ENCODE measurements around the gene DBN1. TPM values are rescaled to one million over a fixed set of nuclear protein-coding genes. Genes with fewer than 3 reads are reported as not detected.
"Not testable (repeated sequence)": the region's sequence is repeated elsewhere in the genome, so short reads cannot be mapped to it uniquely, and the experiment has no call there.

Gene DBN1
- total RNA-seq, 4 donors from 2014 or later: 89.8 to 139 (median 111) TPM

DNA sequence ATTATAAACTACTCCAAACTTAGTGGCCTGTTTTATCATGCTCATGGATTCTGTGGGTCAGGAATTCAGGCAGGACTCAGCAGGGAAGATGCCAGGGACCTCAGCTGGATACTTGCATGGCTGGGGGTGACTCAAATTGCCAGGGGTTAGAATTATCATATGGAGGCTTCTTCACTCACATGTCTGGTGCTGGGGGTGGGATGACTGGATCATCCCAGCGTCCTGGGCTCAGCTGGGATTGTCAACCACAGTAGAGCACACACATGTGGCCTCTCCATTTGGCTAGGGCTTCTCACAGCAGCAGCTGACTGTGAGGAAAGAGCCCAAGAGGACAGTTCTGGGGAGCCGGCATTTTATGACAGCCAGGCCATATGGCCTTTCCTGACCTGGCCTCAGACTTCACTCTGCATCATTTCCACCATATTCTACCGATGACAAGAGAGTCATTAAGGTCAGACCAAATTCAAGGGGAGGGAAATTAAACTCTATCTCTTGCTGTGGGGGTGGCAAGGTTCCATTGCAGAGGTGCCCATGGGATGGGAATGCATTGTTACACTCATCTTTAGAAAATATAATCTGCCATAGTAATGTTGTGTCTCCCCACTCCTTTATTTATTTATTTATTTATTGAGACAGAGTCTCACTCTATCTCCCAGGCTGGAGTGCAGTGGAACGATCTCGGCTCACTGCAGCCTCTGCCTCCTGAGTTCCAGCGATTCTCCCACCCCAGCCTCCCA lies 52.2 kb downstream of the DBN1 start:
- peaks cover 0 to 7% (median 5%) of the 10 kb centered on the region in 4 donors for H3K4me1 ChIP-seq
- no peaks in the 10 kb centered on the region for H3K9me3 ChIP-seq
- no peak overlapping the region for H3K4me3 ChIP-seq
- WGBS, 2 donors: 71 to 84% methylated on average over 5 of the region's 6 CpGs
- no peak for DNase-seq (ENCODE audit: low spot score in 2 of 2)
- H3K27ac ChIP-seq: no peak overlapping the region
- H3K27me3 ChIP-seq: no peaks in the 10 kb centered on the region
- no peaks in the 10 kb centered on the region for H3K36me3 ChIP-seq
- TF ChIP-seq EP300 (IDR thresholded peaks at IDR 0.05) (no peak), POLR2A (IDR thresholded peaks at IDR 0.05) (no peak)
- TF ChIP-seq, protein P1, sequence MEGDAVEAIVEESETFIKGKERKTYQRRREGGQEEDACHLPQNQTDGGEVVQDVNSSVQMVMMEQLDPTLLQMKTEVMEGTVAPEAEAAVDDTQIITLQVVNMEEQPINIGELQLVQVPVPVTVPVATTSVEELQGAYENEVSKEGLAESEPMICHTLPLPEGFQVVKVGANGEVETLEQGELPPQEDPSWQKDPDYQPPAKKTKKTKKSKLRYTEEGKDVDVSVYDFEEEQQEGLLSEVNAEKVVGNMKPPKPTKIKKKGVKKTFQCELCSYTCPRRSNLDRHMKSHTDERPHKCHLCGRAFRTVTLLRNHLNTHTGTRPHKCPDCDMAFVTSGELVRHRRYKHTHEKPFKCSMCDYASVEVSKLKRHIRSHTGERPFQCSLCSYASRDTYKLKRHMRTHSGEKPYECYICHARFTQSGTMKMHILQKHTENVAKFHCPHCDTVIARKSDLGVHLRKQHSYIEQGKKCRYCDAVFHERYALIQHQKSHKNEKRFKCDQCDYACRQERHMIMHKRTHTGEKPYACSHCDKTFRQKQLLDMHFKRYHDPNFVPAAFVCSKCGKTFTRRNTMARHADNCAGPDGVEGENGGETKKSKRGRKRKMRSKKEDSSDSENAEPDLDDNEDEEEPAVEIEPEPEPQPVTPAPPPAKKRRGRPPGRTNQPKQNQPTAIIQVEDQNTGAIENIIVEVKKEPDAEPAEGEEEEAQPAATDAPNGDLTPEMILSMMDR (IDR thresholded peaks at IDR 0.05): no peak

DNA sequence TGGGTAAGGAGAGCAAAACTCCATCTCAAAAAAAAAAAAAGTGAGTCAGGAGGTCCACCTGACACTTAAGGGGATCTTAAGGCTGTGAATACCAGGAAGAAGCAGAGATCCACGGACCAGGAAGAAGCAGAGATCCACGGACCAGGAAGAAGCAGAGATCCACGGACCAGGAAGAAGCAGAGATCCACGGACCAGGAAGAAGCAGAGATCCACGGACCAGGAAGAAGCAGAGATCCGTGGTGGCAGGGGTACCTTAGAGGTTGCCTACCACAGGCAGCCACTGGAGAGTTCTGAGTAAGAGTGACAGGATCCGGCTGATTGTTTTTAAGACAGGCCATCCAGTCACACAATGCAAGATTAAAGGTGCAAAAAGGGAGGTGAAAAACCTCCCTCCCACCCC lies 53.0 kb downstream of the DBN1 start:
- not testable (repeated sequence) for H3K4me3 ChIP-seq; H3K27ac ChIP-seq; H3K27me3 ChIP-seq; H3K36me3 ChIP-seq; H3K4me1 ChIP-seq; H3K9me3 ChIP-seq; DNase-seq (ENCODE audit: low spot score in 2 of 2)
- 72 to 75% methylated on average over 7 of the region's 7 CpGs for WGBS, 2 donors

DNA sequence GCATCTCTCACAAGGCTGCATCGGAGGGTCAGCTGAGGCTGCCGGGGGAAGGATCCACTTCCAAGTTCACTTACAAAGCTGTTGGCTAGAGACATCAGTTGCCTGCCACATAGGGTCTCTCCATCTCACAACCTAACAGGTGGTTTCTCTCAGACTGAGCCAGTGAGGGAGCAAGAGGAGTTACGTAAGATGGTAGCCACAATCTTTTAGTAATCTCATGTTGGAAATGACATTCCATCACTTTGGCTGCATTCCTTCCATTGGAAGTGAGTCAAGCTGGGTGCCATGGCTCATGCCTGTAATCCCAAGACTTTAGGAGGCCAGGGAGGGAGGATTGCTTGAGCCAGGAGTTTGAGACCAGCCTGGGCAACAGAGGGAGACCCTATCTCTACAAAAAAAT lies 54.4 kb downstream of the DBN1 start:
- no peak overlapping the region for H3K27ac ChIP-seq
- H3K36me3 ChIP-seq: no peaks in the 10 kb centered on the region
- TF ChIP-seq EP300 (IDR thresholded peaks at IDR 0.05): no peak
- TF ChIP-seq, protein P1 (IDR thresholded peaks at IDR 0.05): no peak
- no peak for TF ChIP-seq POLR2A (IDR thresholded peaks at IDR 0.05)
- DNase-seq (ENCODE audit: low spot score in 2 of 2): no peak
- H3K4me1 ChIP-seq: no peaks in the 10 kb centered on the region
- 88 to 96% methylated on average over 3 of the region's 3 CpGs for WGBS, 2 donors
- H3K9me3 ChIP-seq: no peaks in the 10 kb centered on the region
- no peak overlapping the region for H3K4me3 ChIP-seq
- no peaks in the 10 kb centered on the region for H3K27me3 ChIP-seq

GRCh38 chr5:177417081-177417480 lies 56.4 kb downstream of the DBN1 start:
- H3K27me3 ChIP-seq; DNase-seq (ENCODE audit: low spot score in 2 of 2); H3K9me3 ChIP-seq; H3K4me1 ChIP-seq; H3K4me3 ChIP-seq; H3K36me3 ChIP-seq; H3K27ac ChIP-seq: not testable (repeated sequence)
- 86 to 89% methylated on average over 6 of the region's 6 CpGs for WGBS, 2 donors

DNA sequence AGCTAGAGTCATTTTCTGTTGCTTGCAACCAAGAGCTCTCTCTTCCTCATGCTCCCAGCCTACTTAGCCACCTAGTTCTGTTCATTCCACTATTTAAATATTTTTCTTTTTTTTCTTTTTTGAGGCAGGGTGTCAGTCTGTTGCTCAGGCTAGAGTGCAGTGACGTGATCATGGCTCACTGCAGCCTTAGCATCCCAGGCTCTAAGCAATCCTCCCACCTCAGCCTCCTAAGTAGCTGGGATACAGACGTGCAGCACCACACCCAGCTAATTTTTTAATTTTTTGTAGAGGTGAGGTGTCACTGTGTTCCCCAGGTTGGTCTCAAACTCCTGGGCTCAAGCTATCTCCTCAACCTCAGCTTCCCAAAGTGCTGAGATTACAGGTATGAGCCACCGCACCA lies 59.0 kb downstream of the DBN1 start:
- H3K9me3 ChIP-seq: no peaks in the 10 kb centered on the region
- no peak for TF ChIP-seq POLR2A (IDR thresholded peaks at IDR 0.05)
- no peak for TF ChIP-seq EP300 (IDR thresholded peaks at IDR 0.05)
- TF ChIP-seq, protein P1 (IDR thresholded peaks at IDR 0.05): no peak
- H3K27ac ChIP-seq: no peak overlapping the region

GRCh38 chr5:177412603-177413233 lies 60.7 kb downstream of the DBN1 start:
- Histone ChIP-seq H3K9me3 (no peaks in the 10 kb centered on the region), H3K27ac (no peak overlapping the region), H3K4me1 (no peaks in the 10 kb centered on the region), H3K4me3 (no peak overlapping the region), H3K27me3 (no peaks in the 10 kb centered on the region), H3K36me3 (no peaks in the 10 kb centered on the region)
- TF ChIP-seq EP300 (IDR thresholded peaks at IDR 0.05): no peak
- TF ChIP-seq, protein P1 (IDR thresholded peaks at IDR 0.05): no peak
- TF ChIP-seq POLR2A (IDR thresholded peaks at IDR 0.05): no peak
- WGBS, 2 donors: 76 to 79% methylated on average over 8 of the region's 8 CpGs
- DNase-seq (ENCODE audit: low spot score in 2 of 2): no peak

More for the DNA sequence above, 59.0 kb downstream of the DBN1 start:
- Histone ChIP-seq H3K4me3 (no peak overlapping the region), H3K4me1 (no peaks in the 10 kb centered on the region), H3K36me3 (no peaks in the 10 kb centered on the region), H3K27me3 (no peaks in the 10 kb centered on the region)
- no peak for DNase-seq (ENCODE audit: low spot score in 2 of 2)
- WGBS, 2 donors: 67 to 79% methylated on average over 3 of the region's 3 CpGs

Measured in tibial nerve (tissue), 4 donors.